ENCODE data around the gene KCNH2.

The KCNH2 gene

DNA sequence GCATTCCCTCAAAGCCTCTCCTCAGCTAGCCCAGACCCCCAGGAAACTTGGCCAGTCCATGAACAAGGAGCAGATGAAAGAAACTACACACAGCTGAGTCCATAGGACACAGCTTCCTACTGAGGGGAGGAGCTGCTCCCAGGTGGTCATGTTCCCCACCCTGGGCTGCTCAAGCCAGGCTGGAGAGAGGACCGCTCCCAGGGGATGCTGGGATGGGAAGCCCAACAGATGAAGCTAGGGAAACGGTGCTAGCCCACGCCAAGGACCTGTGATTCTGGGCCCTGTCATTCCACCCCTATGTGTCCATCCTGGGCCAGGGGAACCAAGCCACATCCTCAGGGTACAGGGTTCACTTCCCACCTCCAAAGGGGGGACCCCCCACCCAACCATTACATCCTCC, 19.0 kb downstream of the KCNH2 start:
- DNase-seq = no peak
- Mint-ChIP-seq H3K4me1 (peaks cover 80% of the 10 kb centered on the region), H3K9me3 (no peaks in the 10 kb centered on the region), H3K27ac (no peak overlapping the region), H3K27me3 (ENCODE audit: low read depth, poor library complexity) (peaks cover 6% of the 10 kb centered on the region), H3K36me3 (ENCODE audit: low read depth) (peaks cover 4% of the 10 kb centered on the region), H3K4me3 (no peak overlapping the region)
- TF ChIP-seq, protein P1, sequence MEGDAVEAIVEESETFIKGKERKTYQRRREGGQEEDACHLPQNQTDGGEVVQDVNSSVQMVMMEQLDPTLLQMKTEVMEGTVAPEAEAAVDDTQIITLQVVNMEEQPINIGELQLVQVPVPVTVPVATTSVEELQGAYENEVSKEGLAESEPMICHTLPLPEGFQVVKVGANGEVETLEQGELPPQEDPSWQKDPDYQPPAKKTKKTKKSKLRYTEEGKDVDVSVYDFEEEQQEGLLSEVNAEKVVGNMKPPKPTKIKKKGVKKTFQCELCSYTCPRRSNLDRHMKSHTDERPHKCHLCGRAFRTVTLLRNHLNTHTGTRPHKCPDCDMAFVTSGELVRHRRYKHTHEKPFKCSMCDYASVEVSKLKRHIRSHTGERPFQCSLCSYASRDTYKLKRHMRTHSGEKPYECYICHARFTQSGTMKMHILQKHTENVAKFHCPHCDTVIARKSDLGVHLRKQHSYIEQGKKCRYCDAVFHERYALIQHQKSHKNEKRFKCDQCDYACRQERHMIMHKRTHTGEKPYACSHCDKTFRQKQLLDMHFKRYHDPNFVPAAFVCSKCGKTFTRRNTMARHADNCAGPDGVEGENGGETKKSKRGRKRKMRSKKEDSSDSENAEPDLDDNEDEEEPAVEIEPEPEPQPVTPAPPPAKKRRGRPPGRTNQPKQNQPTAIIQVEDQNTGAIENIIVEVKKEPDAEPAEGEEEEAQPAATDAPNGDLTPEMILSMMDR (IDR thresholded peaks at IDR 0.05) = no peak

DNA sequence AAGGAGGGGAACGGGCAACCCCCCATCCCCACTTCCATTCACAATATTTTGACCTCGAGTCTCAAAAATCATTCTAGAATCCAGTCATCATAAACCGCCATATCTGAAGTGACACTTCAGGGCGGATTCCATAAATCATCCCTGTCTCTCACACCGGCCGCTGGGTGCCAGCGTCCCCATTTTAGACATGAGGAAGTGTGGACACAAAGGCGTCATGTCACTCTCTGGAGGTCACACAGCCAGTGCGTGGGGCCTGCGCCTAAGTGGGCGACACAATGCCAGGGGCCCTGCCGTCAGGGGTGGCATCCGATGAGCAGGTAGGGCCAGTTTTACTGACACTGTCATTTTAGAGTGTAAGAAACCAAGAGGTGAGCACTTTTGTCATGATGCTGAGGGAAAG, 19.5 kb downstream of the KCNH2 start:
- no peak overlapping the region for H3K27ac Mint-ChIP-seq

DNA sequence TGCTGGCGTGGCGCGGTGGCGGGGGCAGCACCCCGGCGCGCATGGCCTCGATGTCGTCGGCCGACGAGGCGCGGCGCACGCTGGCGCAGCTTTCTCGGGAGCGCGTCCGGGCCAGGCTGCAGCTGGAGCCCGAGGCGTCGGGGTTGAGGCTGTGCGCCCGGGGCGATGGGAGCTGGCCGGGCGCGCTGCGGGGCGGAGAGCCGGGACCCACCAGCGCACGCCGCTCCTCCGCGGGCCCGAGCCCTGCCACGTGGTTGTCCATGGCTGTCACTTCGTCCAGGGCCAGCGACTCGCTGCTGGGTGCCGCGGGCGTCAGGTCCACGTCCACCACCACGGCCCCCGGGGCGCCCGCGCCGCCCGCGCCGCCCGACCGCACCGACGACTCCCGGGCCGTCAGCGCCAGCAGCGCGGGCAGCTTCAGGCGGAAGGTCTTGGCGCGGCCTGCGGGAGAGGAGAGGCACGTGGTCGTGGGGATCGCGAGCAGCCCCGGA, 20.0 kb downstream of the KCNH2 start:
- H3K27ac Mint-ChIP-seq = no peak overlapping the region
- H3K27me3 Mint-ChIP-seq (ENCODE audit: low read depth, poor library complexity) = peaks cover 13% of the 10 kb centered on the region
- TF ChIP-seq, protein P1 (IDR thresholded peaks at IDR 0.05) = no peak
- H3K9me3 Mint-ChIP-seq = no peaks in the 10 kb centered on the region
- H3K4me1 Mint-ChIP-seq = peaks cover 83% of the 10 kb centered on the region
- no peak overlapping the region for H3K4me3 Mint-ChIP-seq
- H3K36me3 Mint-ChIP-seq (ENCODE audit: low read depth) = peaks cover 4% of the 10 kb centered on the region
- DNase-seq = no peak

More for the DNA sequence above, 19.5 kb downstream of the KCNH2 start:
- H3K27me3 Mint-ChIP-seq (ENCODE audit: low read depth, poor library complexity) = peaks cover 10% of the 10 kb centered on the region
- peaks cover 4% of the 10 kb centered on the region for H3K36me3 Mint-ChIP-seq (ENCODE audit: low read depth)
- no peak overlapping the region for H3K4me3 Mint-ChIP-seq
- TF ChIP-seq, protein P1 (IDR thresholded peaks at IDR 0.05) = no peak
- no peak for DNase-seq
- H3K9me3 Mint-ChIP-seq = no peaks in the 10 kb centered on the region
- H3K4me1 Mint-ChIP-seq = peaks cover 81% of the 10 kb centered on the region

DNA sequence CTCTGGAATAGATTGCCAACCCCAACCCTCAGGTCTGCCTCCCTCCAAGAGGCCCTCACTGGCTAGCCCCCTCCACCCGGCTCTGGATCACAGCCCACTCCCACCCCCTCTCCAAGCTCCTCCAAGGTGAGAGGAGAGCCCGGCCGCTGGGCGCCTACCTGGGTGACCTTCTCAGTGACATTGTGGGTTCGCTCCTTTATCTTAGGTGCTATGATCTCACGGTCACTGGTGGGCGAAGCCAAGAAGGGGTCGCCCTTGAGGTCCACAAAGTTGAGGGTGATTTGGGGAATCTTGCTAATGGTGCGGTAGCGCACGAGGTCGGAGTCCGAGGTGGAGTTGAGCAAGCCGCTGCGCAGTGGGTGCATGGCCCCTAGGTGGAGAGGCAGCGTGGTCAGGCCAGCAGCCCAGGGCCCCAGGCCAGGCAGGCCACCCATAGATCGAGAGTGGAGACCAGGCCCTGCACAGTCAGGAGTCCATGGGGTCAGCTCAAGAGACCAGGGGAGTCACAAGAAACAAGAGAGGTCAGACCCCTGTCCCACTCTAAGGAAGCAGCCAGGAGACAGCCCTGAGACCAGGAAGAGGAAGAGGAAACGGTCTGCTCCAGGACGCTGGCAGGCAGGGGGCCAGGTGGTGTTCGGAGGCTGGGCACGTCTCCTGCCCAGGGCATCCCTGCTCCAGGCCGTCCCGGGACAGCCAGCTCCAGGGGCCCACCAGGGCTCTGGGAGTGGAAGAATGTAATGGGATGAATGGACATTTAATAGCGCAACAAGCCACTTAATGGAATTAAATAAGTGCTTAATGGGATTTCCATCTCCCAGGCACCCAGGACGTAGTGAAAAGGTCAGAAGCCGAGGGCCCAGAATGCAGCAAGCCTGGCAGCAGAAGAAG, 20.7 kb downstream of the KCNH2 start:
- Mint-ChIP-seq H3K36me3 (ENCODE audit: low read depth) (peaks cover 4% of the 10 kb centered on the region), H3K27me3 (ENCODE audit: low read depth, poor library complexity) (peaks cover 14% of the 10 kb centered on the region), H3K27ac (peak overlapping the region; percentile 27), H3K4me3 (no peak overlapping the region), H3K4me1 (peaks cover 83% of the 10 kb centered on the region), H3K9me3 (no peaks in the 10 kb centered on the region)
- no peak for DNase-seq
- TF ChIP-seq, protein P1 (IDR thresholded peaks at IDR 0.05) = no peak

DNA sequence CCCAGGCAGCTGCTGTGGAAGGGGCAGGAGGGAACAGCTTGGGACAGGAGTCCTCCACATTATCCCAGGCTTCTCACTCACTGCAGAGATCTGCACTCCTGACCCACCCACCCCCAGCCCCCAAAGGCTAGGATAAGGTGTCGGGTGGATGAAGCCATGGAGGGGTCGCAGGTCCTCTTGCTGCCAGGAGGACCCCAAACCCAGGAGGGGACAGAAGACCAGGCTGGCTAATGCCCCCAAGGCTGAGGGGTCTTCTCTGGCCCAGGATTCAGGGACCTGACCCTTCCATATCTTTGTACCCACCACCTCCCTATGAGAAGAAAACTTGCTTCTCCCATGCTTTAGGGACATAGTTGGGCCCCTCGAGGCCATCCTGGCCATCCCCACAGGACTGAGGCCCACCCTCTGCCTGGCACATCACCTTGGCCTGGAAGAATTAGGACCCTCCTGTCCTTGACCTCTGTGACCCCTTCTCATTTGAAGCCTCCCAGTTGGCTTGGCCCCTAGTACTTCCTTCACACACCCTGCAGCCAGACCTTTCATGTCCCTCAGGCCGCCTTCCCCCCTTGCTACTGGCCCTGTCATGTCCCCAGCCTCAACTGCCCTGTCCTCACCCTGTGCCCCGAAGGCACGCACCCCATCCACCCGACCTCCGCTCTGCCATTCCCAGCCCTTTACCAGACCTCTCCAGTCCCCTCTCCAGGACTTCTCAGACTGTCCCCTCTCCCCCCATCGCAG, 21.6 kb downstream of the KCNH2 start:
- Mint-ChIP-seq H3K9me3 (no peaks in the 10 kb centered on the region), H3K27ac (peak overlapping the region; percentile 42)

More for the DNA sequence above, 21.6 kb downstream of the KCNH2 start:
- Mint-ChIP-seq H3K36me3 (ENCODE audit: low read depth) (peaks cover 11% of the 10 kb centered on the region), H3K4me3 (no peak overlapping the region), H3K27me3 (ENCODE audit: low read depth, poor library complexity) (peaks cover 14% of the 10 kb centered on the region), H3K4me1 (peaks cover 75% of the 10 kb centered on the region)
- TF ChIP-seq, protein P1 (IDR thresholded peaks at IDR 0.05) = no peak
- DNase-seq = no peak

All from nephron progenitor cell (in vitro differentiated cells).